GM21390 (cell line): ENCODE results near the gene SART1.
"Not testable (repeated sequence)": the region's sequence is repeated elsewhere in the genome, so short reads cannot be mapped to it uniquely, and the experiment has no call there.

ENCODE experiments used
- ATAC-seq: cut with Tn5 transposase; IDR thresholded peaks from one replicate; pipeline ENCODE4 v1.9.1; 2021; ENCODE audit not compliant: unreplicated experiment

The SART1 gene

GRCh38 chr11:65988791-65989592, 27.5 kb downstream of the SART1 start:
- ATAC-seq = peak; percentile 89

GRCh38 chr11:65992056-65992455, 30.5 kb downstream of the SART1 start:
- ATAC-seq = no peak

- no peak for ATAC-seq
Observed at GRCh38 chr11:65997286-65997685, 35.8 kb downstream of the SART1 start.

GRCh38 chr11:66001942-66002647, 40.6 kb downstream of the SART1 start, which contains the start of the genes BANF1 and EIF1AD:
BANF1 (plus strand) TSS chr11:66002503; CDS start chr11:66003251, 748 bp downstream.
EIF1AD (minus strand) TSS chr11:66002157; CDS start chr11:66000389, 1,768 bp downstream.
- ATAC-seq = peak; percentile 70

- ATAC-seq = peak; percentile 57
Observed at GRCh38 chr11:66002648-66003225, 41.2 kb downstream of the SART1 start.

GRCh38 chr11:66003291-66003690, 41.8 kb downstream of the SART1 start:
- ATAC-seq = no peak

- no peak for ATAC-seq
Observed at GRCh38 chr11:66004186-66004585, 42.7 kb downstream of the SART1 start.

GRCh38 chr11:66006134-66006890, 44.8 kb downstream of the SART1 start:
- ATAC-seq = no peak

GRCh38 chr11:66006891-66007176, 45.3 kb downstream of the SART1 start:
- ATAC-seq = no peak

- ATAC-seq = no peak
Observed at GRCh38 chr11:66007201-66007634, 45.7 kb downstream of the SART1 start.

- ATAC-seq = no peak
Observed at GRCh38 chr11:66008095-66008467, 46.5 kb downstream of the SART1 start.

GRCh38 chr11:66008468-66009101, 47.1 kb downstream of the SART1 start:
- ATAC-seq = no peak

GRCh38 chr11:66010036-66010435, 48.5 kb downstream of the SART1 start:
- ATAC-seq = not testable (repeated sequence)

GRCh38 chr11:66011239-66011784, 49.8 kb downstream of the SART1 start:
- no peak for ATAC-seq

- no peak for ATAC-seq
Observed at GRCh38 chr11:66011785-66012303, 50.3 kb downstream of the SART1 start, which contains the start of gene CST6. CST6 (plus strand) TSS chr11:66012008; CDS start chr11:66012045, 37 bp downstream.

- no peak for ATAC-seq
Observed at GRCh38 chr11:66012371-66012945, 50.9 kb downstream of the SART1 start.

GRCh38 chr11:66012946-66013761, 51.6 kb downstream of the SART1 start:
- ATAC-seq = no peak

- no peak for ATAC-seq
Observed at GRCh38 chr11:66013762-66014100, 52.2 kb downstream of the SART1 start.
